Measurements from ENCODE around the gene XRCC3. TPM values are rescaled to one million over a fixed set of nuclear protein-coding genes. Genes with fewer than 3 reads are reported as not detected.

XRCC3 gene
- total and polyA plus RNA-seq, 4 experiments from 2014 or later, result 2.2 to 12.6 (median 6.7) TPM

- Mint-ChIP-seq H3K9me3 (peaks cover 0 to 6% (median 0%) of the 10 kb centered on the region in 8 donors), H3K4me3 (no peak overlapping the region), H3K27ac (peak overlapping the region in 1 of 7 donors; percentile 3), H3K36me3 (peaks cover 14 to 30% of the 10 kb centered on the region in 2 donors), H3K27me3 (no peaks in the 10 kb centered on the region), H3K4me1 (peaks cover 0 to 2% (median 0%) of the 10 kb centered on the region in 4 donors)
- Histone ChIP-seq H3K4me3 (ENCODE audit: low read length in 2 of 2) (no peak overlapping the region), H3K4me1 (ENCODE audit: insufficient read depth, low read length) (no peaks in the 10 kb centered on the region), H3K27me3 (ENCODE audit: insufficient read depth, low read length) (no peaks in the 10 kb centered on the region), H3K27ac (ENCODE audit: low read depth, low read length) (no peak overlapping the region), H3K9me3 (ENCODE audit: control insufficient read depth in 1 of 2, low read length in 2 of 2) (no peaks in the 10 kb centered on the region), H3K36me3 (ENCODE audit: insufficient read depth, low read length) (peaks cover 3% of the 10 kb centered on the region)
- CTCF ChIA-PET (ENCODE audit: partially characterized antibody), result no interaction called here
- POLR2A ChIA-PET (ENCODE audit: partially characterized antibody), result interaction anchor here (0.6 to 1.3 kb wide), 2 partner anchors 9 to 196 kb away, joined by 3 to 4 read pairs; no protein-coding TSS in a partner anchor
- intact Hi-C loops (cut with micrococcal nuclease), result no loop called here
- no peak for DNase-seq
Observed at GRCh38 chr14:103705118-103705503, 10.1 kb downstream of the XRCC3 start.

- H3K27me3 ChIP-seq (ENCODE audit: insufficient read depth, low read length), result no peaks in the 10 kb centered on the region
- POLR2A ChIA-PET (ENCODE audit: partially characterized antibody), result interaction anchor here (0.6 to 1.3 kb wide), 3 partner anchors 9 to 196 kb away, joined by 3 to 5 read pairs (median 4); no protein-coding TSS in a partner anchor
- Mint-ChIP-seq H3K4me1 (peaks cover 0 to 2% (median 0%) of the 10 kb centered on the region in 4 donors), H3K27me3 (no peaks in the 10 kb centered on the region), H3K36me3 (peaks cover 14 to 32% of the 10 kb centered on the region in 2 donors), H3K4me3 (no peak overlapping the region), H3K27ac (peak overlapping the region in 1 of 7 donors; percentile 79), H3K9me3 (peaks cover 0 to 6% (median 0%) of the 10 kb centered on the region in 8 donors)
- CTCF ChIA-PET (ENCODE audit: partially characterized antibody), result no interaction called here
- no peaks in the 10 kb centered on the region for H3K4me1 ChIP-seq (ENCODE audit: insufficient read depth, low read length)
- H3K27ac ChIP-seq (ENCODE audit: low read depth, low read length), result no peak overlapping the region
- H3K36me3 ChIP-seq (ENCODE audit: insufficient read depth, low read length), result peaks cover 4% of the 10 kb centered on the region
- H3K4me3 ChIP-seq (ENCODE audit: low read length in 2 of 2), result no peak overlapping the region
- intact Hi-C loops (cut with micrococcal nuclease), result no loop called here
- H3K9me3 ChIP-seq (ENCODE audit: control insufficient read depth in 1 of 2, low read length in 2 of 2), result no peaks in the 10 kb centered on the region
- no peak for DNase-seq
Observed at GRCh38 chr14:103704708-103705107, 10.5 kb downstream of the XRCC3 start.

GRCh38 chr14:103703433-103704385 lies 11.5 kb downstream of the XRCC3 start:
- no peak overlapping the region for H3K27ac ChIP-seq (ENCODE audit: low read depth, low read length)
- peaks cover 14 to 38% of the 10 kb centered on the region in 2 donors for H3K36me3 Mint-ChIP-seq
- intact Hi-C loops (cut with micrococcal nuclease), result no loop called here
- peaks cover 0 to 2% (median 0%) of the 10 kb centered on the region in 4 donors for H3K4me1 Mint-ChIP-seq
- POLR2A ChIA-PET (ENCODE audit: partially characterized antibody), result interaction anchor here (1.1 to 1.3 kb wide), 2 partner anchors 10 to 14 kb away, joined by 4 to 5 read pairs; no protein-coding TSS in a partner anchor
- no peak for DNase-seq
- peaks cover 12% of the 10 kb centered on the region for H3K36me3 ChIP-seq (ENCODE audit: insufficient read depth, low read length)
- no peaks in the 10 kb centered on the region for H3K27me3 ChIP-seq (ENCODE audit: insufficient read depth, low read length)
- H3K4me3 Mint-ChIP-seq, result no peak overlapping the region
- no peaks in the 10 kb centered on the region for H3K9me3 ChIP-seq (ENCODE audit: control insufficient read depth in 1 of 2, low read length in 2 of 2)
- CTCF ChIA-PET (ENCODE audit: partially characterized antibody), result no interaction called here
- no peaks in the 10 kb centered on the region for H3K27me3 Mint-ChIP-seq
- H3K9me3 Mint-ChIP-seq, result peaks cover 0 to 4% (median 0%) of the 10 kb centered on the region in 8 donors
- H3K4me1 ChIP-seq (ENCODE audit: insufficient read depth, low read length), result no peaks in the 10 kb centered on the region
- H3K4me3 ChIP-seq (ENCODE audit: low read length in 2 of 2), result no peak overlapping the region
- peak overlapping the region in 3 of 7 donors; percentile 0 to 85 (median 65) for H3K27ac Mint-ChIP-seq

GRCh38 chr14:103702497-103703432 lies 12.5 kb downstream of the XRCC3 start:
- H3K36me3 Mint-ChIP-seq, result peaks cover 14 to 40% of the 10 kb centered on the region in 2 donors
- DNase-seq, result no peak
- no peaks in the 10 kb centered on the region for H3K27me3 Mint-ChIP-seq
- Histone ChIP-seq H3K4me3 (ENCODE audit: low read length in 2 of 2) (no peak overlapping the region), H3K9me3 (ENCODE audit: control insufficient read depth in 1 of 2, low read length in 2 of 2) (no peaks in the 10 kb centered on the region), H3K27ac (ENCODE audit: low read depth, low read length) (no peak overlapping the region), H3K4me1 (ENCODE audit: insufficient read depth, low read length) (no peaks in the 10 kb centered on the region), H3K36me3 (ENCODE audit: insufficient read depth, low read length) (peaks cover 12% of the 10 kb centered on the region), H3K27me3 (ENCODE audit: insufficient read depth, low read length) (no peaks in the 10 kb centered on the region)
- ChIA-PET CTCF (ENCODE audit: partially characterized antibody) (no interaction called here), POLR2A (ENCODE audit: partially characterized antibody) (interaction anchor here (0.9 kb wide), 1 partner anchor 12 kb away, joined by 3 read pairs; the partner anchor contains the start of gene XRCC3)
- no peak overlapping the region for H3K4me3 Mint-ChIP-seq
- intact Hi-C loops (cut with micrococcal nuclease), result no loop called here
- peaks cover 0 to 2% (median 0%) of the 10 kb centered on the region in 4 donors for H3K4me1 Mint-ChIP-seq
- peak overlapping the region in 2 of 7 donors; percentile 64 to 65 for H3K27ac Mint-ChIP-seq
- peaks cover 0 to 3% (median 0%) of the 10 kb centered on the region in 8 donors for H3K9me3 Mint-ChIP-seq

- Histone ChIP-seq H3K27ac (ENCODE audit: low read depth, low read length) (no peak overlapping the region), H3K27me3 (ENCODE audit: insufficient read depth, low read length) (no peaks in the 10 kb centered on the region), H3K4me1 (ENCODE audit: insufficient read depth, low read length) (no peaks in the 10 kb centered on the region), H3K4me3 (ENCODE audit: low read length in 2 of 2) (no peak overlapping the region), H3K36me3 (ENCODE audit: insufficient read depth, low read length) (peaks cover 12% of the 10 kb centered on the region), H3K9me3 (ENCODE audit: control insufficient read depth in 1 of 2, low read length in 2 of 2) (no peaks in the 10 kb centered on the region)
- ChIA-PET CTCF (ENCODE audit: partially characterized antibody) (no interaction called here), POLR2A (ENCODE audit: partially characterized antibody) (interaction anchor here (0.9 kb wide), 1 partner anchor 13 kb away, joined by 3 read pairs; the partner anchor contains the start of gene XRCC3)
- intact Hi-C loops (cut with micrococcal nuclease), result no loop called here
- Mint-ChIP-seq H3K9me3 (peaks cover 0 to 3% (median 0%) of the 10 kb centered on the region in 8 donors), H3K27me3 (no peaks in the 10 kb centered on the region), H3K4me3 (no peak overlapping the region), H3K4me1 (peaks cover 0 to 4% (median 2%) of the 10 kb centered on the region in 4 donors), H3K27ac (peak overlapping the region in 1 of 7 donors; percentile 65), H3K36me3 (peaks cover 14 to 44% of the 10 kb centered on the region in 2 donors)
- no peak for DNase-seq
Observed at GRCh38 chr14:103702095-103702494, 13.2 kb downstream of the XRCC3 start.

GRCh38 chr14:103700753-103701490 lies 14.3 kb downstream of the XRCC3 start:
- Histone ChIP-seq H3K27me3 (ENCODE audit: insufficient read depth, low read length) (no peaks in the 10 kb centered on the region), H3K27ac (ENCODE audit: low read depth, low read length) (no peak overlapping the region), H3K4me3 (ENCODE audit: low read length in 2 of 2) (no peak overlapping the region), H3K9me3 (ENCODE audit: control insufficient read depth in 1 of 2, low read length in 2 of 2) (no peaks in the 10 kb centered on the region), H3K4me1 (ENCODE audit: insufficient read depth, low read length) (no peaks in the 10 kb centered on the region), H3K36me3 (ENCODE audit: insufficient read depth, low read length) (peaks cover 19% of the 10 kb centered on the region)
- ChIA-PET POLR2A (ENCODE audit: partially characterized antibody) (interaction anchor here (1.0 kb wide), 1 partner anchor 15 kb away, joined by 4 read pairs; the partner anchor contains the start of genes XRCC3 and ZFYVE21), CTCF (ENCODE audit: partially characterized antibody) (no interaction called here)
- DNase-seq, result no peak
- Mint-ChIP-seq H3K4me3 (no peak overlapping the region), H3K4me1 (peaks cover 3 to 9% (median 5%) of the 10 kb centered on the region in 4 donors), H3K27me3 (no peaks in the 10 kb centered on the region), H3K36me3 (peaks cover 14 to 54% of the 10 kb centered on the region in 2 donors), H3K9me3 (peaks cover 0 to 3% (median 0%) of the 10 kb centered on the region in 8 donors), H3K27ac (no peak overlapping the region)
- intact Hi-C loops (cut with micrococcal nuclease), result no loop called here
